Neural cell (in vitro differentiated cells): ENCODE measurements around the gene ICA1L.

ENCODE experiments used
- CTCF ChIP-seq: fragments of 450-650 bp; IDR thresholded peaks from 2 replicates; pipeline ENCODE4 v1.5.1; 2014; ENCODE audit warnings: antibody characterized with exemption, mild to moderate bottlenecking, moderate library complexity; ENCODE audit not compliant: poor library complexity, severe bottlenecking
- EP300 ChIP-seq: fragments of 450-650 bp; conservative IDR thresholded peaks from 2 replicates; pipeline ENCODE4 v1.6.1; 2014; ENCODE audit warnings: antibody characterized with exemption, mild to moderate bottlenecking, moderate library complexity; ENCODE audit not compliant: poor library complexity, severe bottlenecking
- EZH2 ChIP-seq: fragments of 200-600, 300-800 bp; shearing (Covaris generic), sonication (generic); IDR thresholded peaks from 2 replicates; pipeline ENCODE4 v1.6.1; 2014; ENCODE audit warnings: antibody characterized with exemption, low read length, borderline replicate concordance, mild to moderate bottlenecking; ENCODE audit not compliant: insufficient read depth, poor library complexity, severe bottlenecking
- MXI1 ChIP-seq: fragments of 450-650 bp; conservative IDR thresholded peaks from 2 replicates; pipeline ENCODE4 v1.6.1; 2014; ENCODE audit warnings: antibody characterized with exemption, mild to moderate bottlenecking; ENCODE audit not compliant: poor library complexity, severe bottlenecking
- POLR2AphosphoS5 ChIP-seq: IDR thresholded peaks from 2 replicates; pipeline ENCODE4 v1.6.1; 2012
- REST ChIP-seq: IDR thresholded peaks from 2 replicates; pipeline ENCODE4 v1.6.1; 2012; ENCODE audit warnings: borderline replicate concordance
- TAF1 ChIP-seq: IDR thresholded peaks from 2 replicates; pipeline ENCODE4 v1.6.1; 2012; ENCODE audit warnings: low read depth

GRCh38 chr2:202877699-202878098 lies 6.1 kb upstream of the ICA1L start:
- TF ChIP-seq CTCF = no peak
- no peak for TF ChIP-seq EZH2
- no peak for TF ChIP-seq EP300
- TF ChIP-seq POLR2AphosphoS5 = no peak
- no peak for TF ChIP-seq TAF1
- no peak for TF ChIP-seq MXI1
- no peak for TF ChIP-seq REST
